Measurements from ENCODE around the gene DDX52. TPM values are rescaled to one million over a fixed set of nuclear protein-coding genes. Genes with fewer than 3 reads are reported as not detected.

DDX52 gene
- total and polyA plus RNA-seq, 9 of the 15 experiments (the other 6 are each of a cell fraction or from before 2014, with no cell fraction given): 19.1 to 50.5 (median 34.8) TPM

- H3K4me2 ChIP-seq (ENCODE audit: insufficient read depth, low read length): no peak overlapping the region
- CTCF ChIA-PET (ENCODE audit: low intra/inter-chr PET ratio): interaction anchor here (0.5 kb wide), 1 partner anchor 9 kb away, joined by 4 read pairs; no protein-coding TSS in a partner anchor
Observed at GRCh38 chr17:37648555-37648954, 5.3 kb upstream of the DDX52 start.

GRCh38 chr17:37647856-37648255, 4.6 kb upstream of the DDX52 start:
- Histone ChIP-seq H3K4me3 (no peak overlapping the region), H3K9me3 (replicated peaks; ENCODE audit: control insufficient read depth, insufficient read depth, low read depth, low read length) (no peaks in the 10 kb centered on the region), H3K36me3 (ENCODE audit: control insufficient read depth, insufficient read depth, low read length) (no peaks in the 10 kb centered on the region), H3K79me2 (ENCODE audit: control insufficient read depth, insufficient read depth, low read length) (peaks cover 5% of the 10 kb centered on the region), H4K20me1 (replicated peaks; ENCODE audit: control insufficient read depth, insufficient read depth, low read length) (no peaks in the 10 kb centered on the region), H3K27ac (ENCODE audit: extremely low read depth, low read depth, low read length) (no peak overlapping the region), H3K9me1 (ENCODE audit: control insufficient read depth, insufficient read depth, low read length) (no peaks in the 10 kb centered on the region), H3K4me2 (ENCODE audit: insufficient read depth, low read length) (no peak overlapping the region), H3K27me3 (ENCODE audit: control insufficient read depth in 2 of 2, insufficient read depth in 2 of 2, low read length in 2 of 2) (peaks cover 0 to 9% of the 10 kb centered on the region in 2 experiments; a peak in 4 of 5 replicates), H3K9ac (ENCODE audit: insufficient read depth in 1 of 2, low read depth in 2 of 2, low read length in 2 of 2) (no peak overlapping the region), H2AFZ (ENCODE audit: low read depth, low read length) (no peak overlapping the region), H3K4me1 (replicated peaks in 1 of 2; ENCODE audit: control insufficient read depth in 2 of 2, insufficient read depth in 2 of 2, low read length in 2 of 2) (peaks cover 2 to 3% of the 10 kb centered on the region in 2 experiments; a peak in 1 of 5 replicates)
- ATAC-seq: no peak
- ChIA-PET POLR2A (no interaction called here), CTCF (ENCODE audit: low intra/inter-chr PET ratio) (no interaction called here)
- no peak for FAIRE-seq
- no peak for DNase-seq (ENCODE audit: extremely low read depth in 1 of 4, low spot score in 3 of 4)
- in situ Hi-C loops (cut with MboI) (no loop called here), intact Hi-C loops (cut with micrococcal nuclease) (no loop called here)
- no TSS peak for BruUV-seq (replicated peaks)
- WGBS (ENCODE audit: insufficient coverage, low coverage, missing lambda C conversion rate): 0% methylated on average over 1 of the region's 1 CpG
- TF ChIP-seq BRF2 (IDR thresholded peaks at IDR 0.05; ENCODE audit: borderline replicate concordance, insufficient read depth, insufficient read length): no peak
- no peak for TF ChIP-seq SIN3B (IDR thresholded peaks at IDR 0.05; ENCODE audit: low read depth)
- TF ChIP-seq TSC22D4 (tag; IDR thresholded peaks at IDR 0.05): no peak
- TF ChIP-seq, protein P1, sequence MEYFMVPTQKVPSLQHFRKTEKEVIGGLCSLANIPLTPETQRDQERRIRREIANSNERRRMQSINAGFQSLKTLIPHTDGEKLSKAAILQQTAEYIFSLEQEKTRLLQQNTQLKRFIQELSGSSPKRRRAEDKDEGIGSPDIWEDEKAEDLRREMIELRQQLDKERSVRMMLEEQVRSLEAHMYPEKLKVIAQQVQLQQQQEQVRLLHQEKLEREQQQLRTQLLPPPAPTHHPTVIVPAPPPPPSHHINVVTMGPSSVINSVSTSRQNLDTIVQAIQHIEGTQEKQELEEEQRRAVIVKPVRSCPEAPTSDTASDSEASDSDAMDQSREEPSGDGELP (CRISPR knock-in tag; IDR thresholded peaks at IDR 0.05; ENCODE audit: borderline replicate concordance): no peak
- no peak for TF ChIP-seq HSF4 (CRISPR knock-in tag; IDR thresholded peaks at IDR 0.05; ENCODE audit: borderline replicate concordance)
- no peak for TF ChIP-seq E2F5 (CRISPR knock-in tag; IDR thresholded peaks at IDR 0.05)
- TF ChIP-seq MBD2 (IDR thresholded peaks at IDR 0.05; ENCODE audit: borderline replicate concordance, low read depth): no peak
- no peak for TF ChIP-seq EP400 (IDR thresholded peaks at IDR 0.05)
- no peak for TF ChIP-seq GMEB1 (CRISPR knock-in tag; IDR thresholded peaks at IDR 0.05)
- TF ChIP-seq POLR2G (IDR thresholded peaks at IDR 0.05; ENCODE audit: low read depth, low read length): no peak

More at GRCh38 chr17:37648555-37648954, 5.3 kb upstream of the DDX52 start:
- TF ChIP-seq ZNF133 (CRISPR knock-in tag; IDR thresholded peaks at IDR 0.05) (no peak), CBX8 (IDR thresholded peaks at IDR 0.05; ENCODE audit: borderline replicate concordance, extremely low read depth, low read depth, low read length, poor library complexity, severe bottlenecking) (peak; percentile 86), POLR2AphosphoS2 (IDR thresholded peaks at IDR 0.05; ENCODE audit: low read length) (no peak)
- Histone ChIP-seq H3K9me3 (replicated peaks; ENCODE audit: control insufficient read depth, insufficient read depth, low read depth, low read length) (no peaks in the 10 kb centered on the region), H2AFZ (ENCODE audit: low read depth, low read length) (no peak overlapping the region), H3K9me1 (ENCODE audit: control insufficient read depth, insufficient read depth, low read length) (no peaks in the 10 kb centered on the region), H3K27ac (ENCODE audit: extremely low read depth, low read depth, low read length) (no peak overlapping the region), H3K79me2 (ENCODE audit: control insufficient read depth, insufficient read depth, low read length) (no peaks in the 10 kb centered on the region), H4K20me1 (replicated peaks; ENCODE audit: control insufficient read depth, insufficient read depth, low read length) (no peaks in the 10 kb centered on the region), H3K27me3 (ENCODE audit: control insufficient read depth in 2 of 2, insufficient read depth in 2 of 2, low read length in 2 of 2) (peaks cover 0 to 9% of the 10 kb centered on the region in 2 experiments; a peak in 4 of 5 replicates), H3K9ac (ENCODE audit: insufficient read depth in 1 of 2, low read depth in 2 of 2, low read length in 2 of 2) (no peak overlapping the region), H3K4me3 (no peak overlapping the region), H3K4me1 (replicated peaks in 1 of 2; ENCODE audit: control insufficient read depth in 2 of 2, insufficient read depth in 2 of 2, low read length in 2 of 2) (peaks cover 0 to 2% of the 10 kb centered on the region in 2 experiments; a peak in 1 of 5 replicates), H3K36me3 (ENCODE audit: control insufficient read depth, insufficient read depth, low read length) (no peaks in the 10 kb centered on the region)
- DNase-seq (ENCODE audit: extremely low read depth in 1 of 4, low spot score in 3 of 4) (no peak), FAIRE-seq (no peak), ATAC-seq (no peak)
- no TSS peak for BruUV-seq (replicated peaks)
- in situ Hi-C loops (cut with MboI): no loop called here
- 5% methylated on average over 2 of the region's 2 CpGs for WGBS (ENCODE audit: insufficient coverage, low coverage, missing lambda C conversion rate)
- intact Hi-C loops (cut with micrococcal nuclease): no loop called here
- POLR2A ChIA-PET: interaction anchor here (0.6 kb wide), 1 partner anchor 39 kb away, joined by 3 read pairs; no protein-coding TSS in a partner anchor

Data from K562 (cell line).